HepG2 (cell line): Measurements from ENCODE around the gene DHH. TPM values are rescaled to one million over a fixed set of nuclear protein-coding genes. Genes with fewer than 3 reads are reported as not detected.

Experiments used
- AGO2 ChIP-seq: fragments of 200-400 bp; formaldehyde crosslinking; optimal IDR thresholded peaks from 2 replicates; pipeline ENCODE3; 2017; ENCODE audit warnings: mild to moderate bottlenecking, low read depth, low read length, moderate library complexity
- ATF1 ChIP-seq: IDR thresholded peaks from 2 replicates; pipeline ENCODE4 v1.6.1; 2016; ENCODE audit warnings: mild to moderate bottlenecking, control low read depth
- HOXA9 ChIP-seq: sonication (generic); formaldehyde crosslinking; IDR thresholded peaks from 2 replicates; pipeline ENCODE4 v1.8.1; 2022; ENCODE audit warnings: missing genetic modification reagents, mild to moderate bottlenecking, moderate library complexity, borderline replicate concordance
- JDP2 ChIP-seq: sonication (generic); formaldehyde crosslinking; IDR thresholded peaks from 2 replicates; pipeline ENCODE4 v1.8.1; 2022; ENCODE audit warnings: missing genetic modification reagents, borderline replicate concordance
- NFIB ChIP-seq: sonication (generic); formaldehyde crosslinking; IDR thresholded peaks from 2 replicates; pipeline ENCODE4 v1.9.0; 2021; ENCODE audit warnings: missing genetic modification reagents, mild to moderate bottlenecking, borderline replicate concordance
- PCBP2 ChIP-seq: fragments of 200-400 bp; formaldehyde crosslinking; optimal IDR thresholded peaks from 2 replicates; pipeline ENCODE3; 2018; ENCODE audit warnings: low read length, low read depth; ENCODE audit not compliant: poor library complexity, severe bottlenecking
- PITX1 ChIP-seq: sonication (generic); formaldehyde crosslinking; IDR thresholded peaks from 2 replicates; pipeline ENCODE4 v1.5.1; 2020; ENCODE audit warnings: mild to moderate bottlenecking, missing genetic modification reagents
- RFXAP ChIP-seq: sonication (generic); formaldehyde crosslinking; IDR thresholded peaks from 2 replicates; pipeline ENCODE4 v1.4.0; 2020; ENCODE audit warnings: missing genetic modification reagents, borderline replicate concordance
- SMARCC2 ChIP-seq: fragments of 450-650 bp; IDR thresholded peaks from 2 replicates; pipeline ENCODE4 v1.6.1; 2017; ENCODE audit warnings: antibody characterized with exemption, mild to moderate bottlenecking
- SP2 ChIP-seq: sonication (generic); formaldehyde crosslinking; IDR thresholded peaks from 2 replicates; pipeline ENCODE4 v1.5.1; 2020; ENCODE audit warnings: mild to moderate bottlenecking, missing genetic modification reagents
- ZEB1 ChIP-seq: IDR thresholded peaks from 2 replicates; pipeline ENCODE4 v1.6.1; 2012; ENCODE audit warnings: mild to moderate bottlenecking, low read depth, inconsistent platforms; ENCODE audit not compliant: insufficient replicate concordance
- ZNF317 ChIP-seq: sonication (generic); formaldehyde crosslinking; IDR thresholded peaks from 2 replicates; pipeline ENCODE4 v1.5.0; 2020; ENCODE audit warnings: mild to moderate bottlenecking, missing genetic modification reagents
- ZNF546 ChIP-seq: sonication (generic); formaldehyde crosslinking; conservative IDR thresholded peaks from 2 replicates; pipeline ENCODE4 v1.8.1; 2023; ENCODE audit warnings: mild to moderate bottlenecking, missing genetic modification reagents
- ZNF672 ChIP-seq: sonication (generic); formaldehyde crosslinking; IDR thresholded peaks from 2 replicates; pipeline ENCODE4 v1.8.1; 2022; ENCODE audit warnings: missing genetic modification reagents
- polyA plus RNA-seq, 8 experiments: library from polyadenylated mRNA; depleted of rRNA in 3 of 8; stranded (reverse) in 7 of 8; unstranded in 1 of 8; fragments of >200 nt; fragmentation: Illumina TruSeq in 4 of 8; extraction: Trizol in 4 of 8; gene quantifications; 2 replicates each; pipeline versions ENCODE4 v1.2.1 to v1.2.3, GENCODE V29; 2011 to 2016; ENCODE audit warnings: low read depth in 4 of 8, missing spikeins in 1 of 8, mixed read lengths in 1 of 8; ENCODE audit not compliant: insufficient read depth in 1 of 8
- total RNA-seq, 5 experiments: library from RNA; depleted of rRNA; stranded (reverse); fragments of >200 nt; fragmentation: Illumina TruSeq; extraction: Trizol; gene quantifications; 2 replicates each; pipeline ENCODE4 v1.2.3, GENCODE V29; 2016; ENCODE audit warnings: low read depth in 1 of 5
- TF ChIP-seq, protein P1 (sequence below), 2 experiments: sonication (generic) in 1 of 2; formaldehyde crosslinking in 1 of 2; IDR thresholded peaks; 2 replicates each; pipeline versions ENCODE4 v1.4.0 to v1.6.1; 2016 to 2020; ENCODE audit warnings: borderline replicate concordance in 1 of 2, low read depth in 1 of 2, mild to moderate bottlenecking in 1 of 2, missing genetic modification reagents in 1 of 2
- TF ChIP-seq, protein P2 (sequence below): sonication (generic); formaldehyde crosslinking; IDR thresholded peaks from 2 replicates; pipeline ENCODE4 v1.4.0; 2020; ENCODE audit warnings: missing genetic modification reagents, borderline replicate concordance
- TF ChIP-seq, protein P3 (sequence below): sonication (generic); formaldehyde crosslinking; conservative IDR thresholded peaks from 2 replicates; pipeline ENCODE4 v1.8.0; 2022; ENCODE audit warnings: low read depth, missing genetic modification reagents
- TF ChIP-seq, protein P4 (sequence below): sonication (generic); formaldehyde crosslinking; IDR thresholded peaks from 2 replicates; pipeline ENCODE4 v1.4.0; 2020; ENCODE audit warnings: mild to moderate bottlenecking, missing genetic modification reagents

Gene DHH
- total and polyA plus RNA-seq, 2 of the 13 experiments (the other 11 are each of a cell fraction or from before 2014, with no cell fraction given) = not detected

DNA sequence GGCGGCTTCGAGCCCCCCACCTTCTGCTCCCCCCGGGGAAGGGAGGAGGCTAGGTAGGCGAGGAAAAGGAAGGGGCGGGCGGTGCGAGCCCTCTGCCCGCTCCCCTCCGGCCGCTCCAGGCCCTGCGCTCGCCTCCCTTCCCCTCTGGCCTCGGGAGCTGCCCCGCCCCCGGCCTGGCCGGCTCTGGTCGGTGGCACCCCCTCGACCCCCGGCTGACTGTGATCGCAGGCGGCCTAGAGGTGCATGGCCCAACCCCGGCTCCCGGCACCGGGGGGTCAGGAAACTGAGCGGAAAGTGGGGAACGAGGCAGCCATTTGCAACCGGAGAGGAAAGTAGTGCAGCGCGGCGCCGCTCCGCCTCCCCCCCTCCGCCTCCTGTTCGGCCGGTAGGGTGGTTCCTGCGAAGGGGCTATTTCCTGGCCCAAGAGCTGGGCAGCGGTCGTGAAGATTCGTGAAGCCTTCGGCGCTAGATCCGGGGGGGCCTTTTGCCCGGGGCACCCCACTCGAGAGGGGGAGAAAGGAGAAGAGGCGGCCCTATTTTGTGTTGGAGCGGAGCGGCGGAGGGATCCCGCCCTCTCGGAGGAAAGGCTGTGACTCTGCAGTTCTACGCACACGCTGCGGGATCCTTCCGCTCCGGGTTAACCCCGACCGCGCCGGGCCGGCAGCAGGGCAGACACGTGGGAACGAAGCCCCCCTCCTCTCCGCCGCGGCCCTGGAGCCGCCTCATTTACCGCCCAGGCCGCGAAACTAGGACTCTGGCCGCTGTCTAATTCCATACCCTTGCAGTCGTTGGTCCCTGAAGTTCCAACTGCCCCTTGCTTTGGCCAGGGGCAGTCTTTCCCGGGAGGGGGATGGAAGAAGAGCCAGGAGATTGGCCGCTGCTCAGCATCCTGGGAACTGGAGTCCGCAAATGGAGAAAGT is 34.1 kb downstream of the DHH start, which contains the start of gene KMT2D (continued):
- TF ChIP-seq, protein P1, sequence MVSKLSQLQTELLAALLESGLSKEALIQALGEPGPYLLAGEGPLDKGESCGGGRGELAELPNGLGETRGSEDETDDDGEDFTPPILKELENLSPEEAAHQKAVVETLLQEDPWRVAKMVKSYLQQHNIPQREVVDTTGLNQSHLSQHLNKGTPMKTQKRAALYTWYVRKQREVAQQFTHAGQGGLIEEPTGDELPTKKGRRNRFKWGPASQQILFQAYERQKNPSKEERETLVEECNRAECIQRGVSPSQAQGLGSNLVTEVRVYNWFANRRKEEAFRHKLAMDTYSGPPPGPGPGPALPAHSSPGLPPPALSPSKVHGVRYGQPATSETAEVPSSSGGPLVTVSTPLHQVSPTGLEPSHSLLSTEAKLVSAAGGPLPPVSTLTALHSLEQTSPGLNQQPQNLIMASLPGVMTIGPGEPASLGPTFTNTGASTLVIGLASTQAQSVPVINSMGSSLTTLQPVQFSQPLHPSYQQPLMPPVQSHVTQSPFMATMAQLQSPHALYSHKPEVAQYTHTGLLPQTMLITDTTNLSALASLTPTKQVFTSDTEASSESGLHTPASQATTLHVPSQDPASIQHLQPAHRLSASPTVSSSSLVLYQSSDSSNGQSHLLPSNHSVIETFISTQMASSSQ (IDR thresholded peaks at IDR 0.05; ENCODE audit: low read depth) = peak; percentile 46; the same call in 1 of the 2 replicates
- TF ChIP-seq, protein P1 (CRISPR knock-in tag; IDR thresholded peaks at IDR 0.05; ENCODE audit: borderline replicate concordance) = peak; percentile 61; the same call in 1 of the 2 replicates
- TF ChIP-seq HOXA9 (CRISPR knock-in tag) (peak; percentile 75), ZNF672 (CRISPR knock-in tag) (peak; percentile 85; the same call in 1 of the 2 replicates), SP2 (CRISPR knock-in tag) (peak; percentile 70), NFIB (CRISPR knock-in tag) (no peak), ZNF546 (CRISPR knock-in tag) (no peak), PITX1 (CRISPR knock-in tag) (peak; percentile 92), PCBP2 (peak; percentile 20), ZEB1 (peak; percentile 72), AGO2 (peak; percentile 64), ATF1 (CRISPR knock-in tag) (peak; percentile 93), ZNF317 (CRISPR knock-in tag) (peak; percentile 82), SMARCC2 (no peak), RFXAP (peak; percentile 71; the same call in 1 of the 2 replicates), JDP2 (CRISPR knock-in tag) (no peak; the same call in 1 of the 2 replicates)
- TF ChIP-seq, protein P2, sequence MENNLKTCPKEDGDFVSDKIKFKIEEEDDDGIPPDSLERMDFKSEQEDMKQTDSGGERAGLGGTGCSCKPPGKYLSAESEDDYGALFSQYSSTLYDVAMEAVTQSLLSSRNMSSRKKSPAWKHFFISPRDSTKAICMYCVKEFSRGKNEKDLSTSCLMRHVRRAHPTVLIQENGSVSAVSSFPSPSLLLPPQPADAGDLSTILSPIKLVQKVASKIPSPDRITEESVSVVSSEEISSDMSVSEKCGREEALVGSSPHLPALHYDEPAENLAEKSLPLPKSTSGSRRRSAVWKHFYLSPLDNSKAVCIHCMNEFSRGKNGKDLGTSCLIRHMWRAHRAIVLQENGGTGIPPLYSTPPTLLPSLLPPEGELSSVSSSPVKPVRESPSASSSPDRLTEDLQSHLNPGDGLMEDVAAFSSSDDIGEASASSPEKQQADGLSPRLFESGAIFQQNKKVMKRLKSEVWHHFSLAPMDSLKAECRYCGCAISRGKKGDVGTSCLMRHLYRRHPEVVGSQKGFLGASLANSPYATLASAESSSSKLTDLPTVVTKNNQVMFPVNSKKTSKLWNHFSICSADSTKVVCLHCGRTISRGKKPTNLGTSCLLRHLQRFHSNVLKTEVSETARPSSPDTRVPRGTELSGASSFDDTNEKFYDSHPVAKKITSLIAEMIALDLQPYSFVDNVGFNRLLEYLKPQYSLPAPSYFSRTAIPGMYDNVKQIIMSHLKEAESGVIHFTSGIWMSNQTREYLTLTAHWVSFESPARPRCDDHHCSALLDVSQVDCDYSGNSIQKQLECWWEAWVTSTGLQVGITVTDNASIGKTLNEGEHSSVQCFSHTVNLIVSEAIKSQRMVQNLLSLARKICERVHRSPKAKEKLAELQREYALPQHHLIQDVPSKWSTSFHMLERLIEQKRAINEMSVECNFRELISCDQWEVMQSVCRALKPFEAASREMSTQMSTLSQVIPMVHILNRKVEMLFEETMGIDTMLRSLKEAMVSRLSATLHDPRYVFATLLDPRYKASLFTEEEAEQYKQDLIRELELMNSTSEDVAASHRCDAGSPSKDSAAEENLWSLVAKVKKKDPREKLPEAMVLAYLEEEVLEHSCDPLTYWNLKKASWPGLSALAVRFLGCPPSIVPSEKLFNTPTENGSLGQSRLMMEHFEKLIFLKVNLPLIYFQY (CRISPR knock-in tag) = 0 out of 2 replicates have a peak, but pooled peaks have one; percentile 39
- TF ChIP-seq, protein P3, sequence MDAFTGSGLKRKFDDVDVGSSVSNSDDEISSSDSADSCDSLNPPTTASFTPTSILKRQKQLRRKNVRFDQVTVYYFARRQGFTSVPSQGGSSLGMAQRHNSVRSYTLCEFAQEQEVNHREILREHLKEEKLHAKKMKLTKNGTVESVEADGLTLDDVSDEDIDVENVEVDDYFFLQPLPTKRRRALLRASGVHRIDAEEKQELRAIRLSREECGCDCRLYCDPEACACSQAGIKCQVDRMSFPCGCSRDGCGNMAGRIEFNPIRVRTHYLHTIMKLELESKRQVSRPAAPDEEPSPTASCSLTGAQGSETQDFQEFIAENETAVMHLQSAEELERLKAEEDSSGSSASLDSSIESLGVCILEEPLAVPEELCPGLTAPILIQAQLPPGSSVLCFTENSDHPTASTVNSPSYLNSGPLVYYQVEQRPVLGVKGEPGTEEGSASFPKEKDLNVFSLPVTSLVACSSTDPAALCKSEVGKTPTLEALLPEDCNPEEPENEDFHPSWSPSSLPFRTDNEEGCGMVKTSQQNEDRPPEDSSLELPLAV = no peak; the same call in 1 of the 2 replicates
- TF ChIP-seq, protein P4, sequence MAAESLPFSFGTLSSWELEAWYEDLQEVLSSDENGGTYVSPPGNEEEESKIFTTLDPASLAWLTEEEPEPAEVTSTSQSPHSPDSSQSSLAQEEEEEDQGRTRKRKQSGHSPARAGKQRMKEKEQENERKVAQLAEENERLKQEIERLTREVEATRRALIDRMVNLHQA = no peak
